ENCODE results near the gene FCHSD2. TPM values are rescaled to one million over a fixed set of nuclear protein-coding genes. Genes with fewer than 3 reads are reported as not detected.

FCHSD2 gene
- total and polyA plus RNA-seq, 9 of the 15 experiments (the other 6 are each of a cell fraction or from before 2014, with no cell fraction given): 1.8 to 14.7 (median 6.4) TPM

- POLR2A ChIA-PET: no interaction called here
- in situ Hi-C loops (cut with MboI): no loop called here
- ATAC-seq (no peak), FAIRE-seq (no peak), DNase-seq (ENCODE audit: extremely low read depth in 1 of 4, low spot score in 3 of 4) (no peak)
- Histone ChIP-seq H3K9me3 (replicated peaks; ENCODE audit: control insufficient read depth, insufficient read depth, low read depth, low read length) (no peaks in the 10 kb centered on the region), H4K20me1 (replicated peaks; ENCODE audit: control insufficient read depth, insufficient read depth, low read length) (no peaks in the 10 kb centered on the region), H3K9ac (ENCODE audit: insufficient read depth in 1 of 2, low read depth in 2 of 2, low read length in 2 of 2) (no peak overlapping the region), H3K27ac (ENCODE audit: extremely low read depth, low read depth, low read length) (no peak overlapping the region), H3K4me1 (replicated peaks in 1 of 2; ENCODE audit: control insufficient read depth in 2 of 2, insufficient read depth in 2 of 2, low read length in 2 of 2) (no peaks in the 10 kb centered on the region), H3K79me2 (ENCODE audit: control insufficient read depth, insufficient read depth, low read length) (no peaks in the 10 kb centered on the region), H3K4me2 (ENCODE audit: insufficient read depth, low read length) (no peak overlapping the region), H3K27me3 (ENCODE audit: control insufficient read depth in 2 of 2, insufficient read depth in 2 of 2, low read length in 2 of 2) (no peaks in the 10 kb centered on the region), H3K9me1 (ENCODE audit: control insufficient read depth, insufficient read depth, low read length) (no peaks in the 10 kb centered on the region), H3K36me3 (ENCODE audit: control insufficient read depth, insufficient read depth, low read length) (no peaks in the 10 kb centered on the region), H3K4me3 (no peak overlapping the region), H2AFZ (ENCODE audit: low read depth, low read length) (no peak overlapping the region)
- CTCF ChIA-PET (ENCODE audit: low intra/inter-chr PET ratio): no interaction called here
- BruUV-seq (replicated peaks): no TSS peak
- WGBS (ENCODE audit: insufficient coverage, low coverage, missing lambda C conversion rate): 57% methylated on average over 4 of the region's 4 CpGs
- intact Hi-C loops (cut with micrococcal nuclease): no loop called here
- no peak for TF ChIP-seq PHTF2 (CRISPR knock-in tag; IDR thresholded peaks at IDR 0.05)
- TF ChIP-seq BACH1 (tag; IDR thresholded peaks at IDR 0.05): no peak
- TF ChIP-seq CHD7 (IDR thresholded peaks at IDR 0.05; ENCODE audit: low read depth, low read length): no peak
- TF ChIP-seq KLF13 (tag; IDR thresholded peaks at IDR 0.05; ENCODE audit: borderline replicate concordance, low read depth): no peak
- TF ChIP-seq POLR2AphosphoS2 (IDR thresholded peaks at IDR 0.05; ENCODE audit: low read length): no peak
- no peak for TF ChIP-seq BRCA1 (IDR thresholded peaks at IDR 0.05)
- TF ChIP-seq BRCA1 (CRISPR knock-in tag; IDR thresholded peaks at IDR 0.05): no peak
- no peak for TF ChIP-seq TCF3 (CRISPR knock-in tag; IDR thresholded peaks at IDR 0.05)
Observed at GRCh38 chr11:73085189-73085875, 56.8 kb downstream of the FCHSD2 start.

Data from K562 (cell line).